ENCODE data around the gene GYS2. TPM values are rescaled to one million over a fixed set of nuclear protein-coding genes. Genes with fewer than 3 reads are reported as not detected.

The GYS2 gene
- total RNA-seq, 1 experiment from 2014 or later = not detected

DNA sequence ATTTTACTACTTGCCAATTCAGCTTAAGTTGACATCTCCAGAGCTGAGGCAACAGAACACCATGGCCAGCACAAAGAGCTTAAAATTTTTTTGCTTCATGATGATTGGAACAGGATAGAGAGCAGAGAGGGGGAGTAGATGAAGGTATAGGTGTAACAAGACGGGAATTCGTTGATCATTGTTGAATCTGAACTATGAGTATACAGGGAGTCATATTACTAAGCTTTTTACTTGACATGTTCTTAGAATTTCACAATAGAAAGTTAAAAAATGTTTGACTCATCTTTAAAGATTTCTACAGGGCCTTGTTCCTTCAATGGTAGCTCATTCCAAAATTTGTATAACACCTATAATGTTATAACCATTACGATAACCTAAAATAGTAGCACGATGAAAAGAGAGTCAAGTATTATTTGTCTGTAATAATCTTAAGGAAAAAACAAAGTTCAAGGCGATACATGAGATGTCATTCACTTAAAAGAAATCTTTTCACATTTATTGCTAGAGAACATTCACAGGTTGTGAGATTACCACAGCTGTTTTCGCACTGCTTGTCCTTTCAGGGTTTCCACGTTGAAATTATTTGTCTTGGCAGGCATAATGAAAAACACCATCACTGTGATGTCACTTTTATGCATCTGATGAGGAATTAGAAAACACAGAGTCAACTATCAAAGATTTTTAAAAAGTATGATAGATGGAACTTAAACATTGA is 44.6 kb downstream of the GYS2 start:
- in situ Hi-C loops (cut with HindIII; ENCODE audit: low pct_unique_long_range_greater_than_20kb, low sequenced_read_pairs) (no loop called here), intact Hi-C loops (cut with micrococcal nuclease; ENCODE audit: unreplicated experiment) (no loop called here)
- TF ChIP-seq SIN3A (IDR thresholded peaks at IDR 0.05; ENCODE audit: borderline replicate concordance, insufficient read depth, low read depth, low read length) = no peak
- TF ChIP-seq, protein P1, sequence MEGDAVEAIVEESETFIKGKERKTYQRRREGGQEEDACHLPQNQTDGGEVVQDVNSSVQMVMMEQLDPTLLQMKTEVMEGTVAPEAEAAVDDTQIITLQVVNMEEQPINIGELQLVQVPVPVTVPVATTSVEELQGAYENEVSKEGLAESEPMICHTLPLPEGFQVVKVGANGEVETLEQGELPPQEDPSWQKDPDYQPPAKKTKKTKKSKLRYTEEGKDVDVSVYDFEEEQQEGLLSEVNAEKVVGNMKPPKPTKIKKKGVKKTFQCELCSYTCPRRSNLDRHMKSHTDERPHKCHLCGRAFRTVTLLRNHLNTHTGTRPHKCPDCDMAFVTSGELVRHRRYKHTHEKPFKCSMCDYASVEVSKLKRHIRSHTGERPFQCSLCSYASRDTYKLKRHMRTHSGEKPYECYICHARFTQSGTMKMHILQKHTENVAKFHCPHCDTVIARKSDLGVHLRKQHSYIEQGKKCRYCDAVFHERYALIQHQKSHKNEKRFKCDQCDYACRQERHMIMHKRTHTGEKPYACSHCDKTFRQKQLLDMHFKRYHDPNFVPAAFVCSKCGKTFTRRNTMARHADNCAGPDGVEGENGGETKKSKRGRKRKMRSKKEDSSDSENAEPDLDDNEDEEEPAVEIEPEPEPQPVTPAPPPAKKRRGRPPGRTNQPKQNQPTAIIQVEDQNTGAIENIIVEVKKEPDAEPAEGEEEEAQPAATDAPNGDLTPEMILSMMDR (IDR thresholded peaks at IDR 0.05) = no peak
- no peak for TF ChIP-seq POLR2AphosphoS5 (IDR thresholded peaks at IDR 0.05; ENCODE audit: low read depth, low read length)
- no peak for TF ChIP-seq TCF7L2 (IDR thresholded peaks at IDR 0.05; ENCODE audit: low read depth, low read length)
- TF ChIP-seq, protein P2, sequence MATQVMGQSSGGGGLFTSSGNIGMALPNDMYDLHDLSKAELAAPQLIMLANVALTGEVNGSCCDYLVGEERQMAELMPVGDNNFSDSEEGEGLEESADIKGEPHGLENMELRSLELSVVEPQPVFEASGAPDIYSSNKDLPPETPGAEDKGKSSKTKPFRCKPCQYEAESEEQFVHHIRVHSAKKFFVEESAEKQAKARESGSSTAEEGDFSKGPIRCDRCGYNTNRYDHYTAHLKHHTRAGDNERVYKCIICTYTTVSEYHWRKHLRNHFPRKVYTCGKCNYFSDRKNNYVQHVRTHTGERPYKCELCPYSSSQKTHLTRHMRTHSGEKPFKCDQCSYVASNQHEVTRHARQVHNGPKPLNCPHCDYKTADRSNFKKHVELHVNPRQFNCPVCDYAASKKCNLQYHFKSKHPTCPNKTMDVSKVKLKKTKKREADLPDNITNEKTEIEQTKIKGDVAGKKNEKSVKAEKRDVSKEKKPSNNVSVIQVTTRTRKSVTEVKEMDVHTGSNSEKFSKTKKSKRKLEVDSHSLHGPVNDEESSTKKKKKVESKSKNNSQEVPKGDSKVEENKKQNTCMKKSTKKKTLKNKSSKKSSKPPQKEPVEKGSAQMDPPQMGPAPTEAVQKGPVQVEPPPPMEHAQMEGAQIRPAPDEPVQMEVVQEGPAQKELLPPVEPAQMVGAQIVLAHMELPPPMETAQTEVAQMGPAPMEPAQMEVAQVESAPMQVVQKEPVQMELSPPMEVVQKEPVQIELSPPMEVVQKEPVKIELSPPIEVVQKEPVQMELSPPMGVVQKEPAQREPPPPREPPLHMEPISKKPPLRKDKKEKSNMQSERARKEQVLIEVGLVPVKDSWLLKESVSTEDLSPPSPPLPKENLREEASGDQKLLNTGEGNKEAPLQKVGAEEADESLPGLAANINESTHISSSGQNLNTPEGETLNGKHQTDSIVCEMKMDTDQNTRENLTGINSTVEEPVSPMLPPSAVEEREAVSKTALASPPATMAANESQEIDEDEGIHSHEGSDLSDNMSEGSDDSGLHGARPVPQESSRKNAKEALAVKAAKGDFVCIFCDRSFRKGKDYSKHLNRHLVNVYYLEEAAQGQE (IDR thresholded peaks at IDR 0.05; ENCODE audit: insufficient read depth in 1 of 2, low read depth in 2 of 2, low read length in 1 of 2) = no peak
- no peak for ATAC-seq
- Histone ChIP-seq H3K27me3 (ENCODE audit: control insufficient read depth, insufficient read depth, low read length) (no peaks in the 10 kb centered on the region), H3K4me1 (ENCODE audit: control insufficient read depth, insufficient read depth, low read length) (no peaks in the 10 kb centered on the region), H3K9me3 (ENCODE audit: control insufficient read depth, insufficient read depth, low read depth, low read length) (no peaks in the 10 kb centered on the region), H3K27ac (ENCODE audit: low read length) (no peak overlapping the region), H3K4me3 (ENCODE audit: low read depth in 2 of 2, low read length in 2 of 2) (no peak overlapping the region), H3K36me3 (ENCODE audit: control insufficient read depth, insufficient read depth, low read length) (no peaks in the 10 kb centered on the region)
- DNase-seq (ENCODE audit: low read depth, low spot score) = no peak
- ChIA-PET CTCF (no interaction called here), POLR2A (no interaction called here)
- no TSS peak for BruUV-seq (replicated peaks)

GRCh38 chr12:21558100-21558679 is 46.5 kb downstream of the GYS2 start:
- BruUV-seq (replicated peaks) = no TSS peak
- CTCF ChIA-PET = no interaction called here
- no peak for TF ChIP-seq POLR2AphosphoS5 (IDR thresholded peaks at IDR 0.05; ENCODE audit: low read depth, low read length)
- no peak for TF ChIP-seq SIN3A (IDR thresholded peaks at IDR 0.05; ENCODE audit: borderline replicate concordance, insufficient read depth, low read depth, low read length)
- no peak for TF ChIP-seq TCF7L2 (IDR thresholded peaks at IDR 0.05; ENCODE audit: low read depth, low read length)
- TF ChIP-seq, protein P1 (IDR thresholded peaks at IDR 0.05) = no peak
- TF ChIP-seq, protein P2 (IDR thresholded peaks at IDR 0.05; ENCODE audit: insufficient read depth in 1 of 2, low read depth in 2 of 2, low read length in 1 of 2) = no peak

More at GRCh38 chr12:21558100-21558679, 46.5 kb downstream of the GYS2 start:
- POLR2A ChIA-PET = no interaction called here
- Histone ChIP-seq H3K4me1 (ENCODE audit: control insufficient read depth, insufficient read depth, low read length) (no peaks in the 10 kb centered on the region), H3K27ac (ENCODE audit: low read length) (no peak overlapping the region), H3K4me3 (ENCODE audit: low read depth in 2 of 2, low read length in 2 of 2) (no peak overlapping the region), H3K36me3 (ENCODE audit: control insufficient read depth, insufficient read depth, low read length) (no peaks in the 10 kb centered on the region), H3K9me3 (ENCODE audit: control insufficient read depth, insufficient read depth, low read depth, low read length) (no peaks in the 10 kb centered on the region), H3K27me3 (ENCODE audit: control insufficient read depth, insufficient read depth, low read length) (no peaks in the 10 kb centered on the region)
- intact Hi-C loops (cut with micrococcal nuclease; ENCODE audit: unreplicated experiment) (no loop called here), in situ Hi-C loops (cut with HindIII; ENCODE audit: low pct_unique_long_range_greater_than_20kb, low sequenced_read_pairs) (no loop called here)
- no peak for DNase-seq (ENCODE audit: low read depth, low spot score)
- ATAC-seq = no peak
